GM18870 (cell line): ENCODE data around the gene ZBTB48.

ENCODE experiments used
- ATAC-seq: cut with Tn5 transposase; IDR thresholded peaks from one replicate; pipeline ENCODE4 v1.9.1; 2021; ENCODE audit warnings: moderate library complexity; ENCODE audit not compliant: unreplicated experiment

Gene ZBTB48

DNA sequence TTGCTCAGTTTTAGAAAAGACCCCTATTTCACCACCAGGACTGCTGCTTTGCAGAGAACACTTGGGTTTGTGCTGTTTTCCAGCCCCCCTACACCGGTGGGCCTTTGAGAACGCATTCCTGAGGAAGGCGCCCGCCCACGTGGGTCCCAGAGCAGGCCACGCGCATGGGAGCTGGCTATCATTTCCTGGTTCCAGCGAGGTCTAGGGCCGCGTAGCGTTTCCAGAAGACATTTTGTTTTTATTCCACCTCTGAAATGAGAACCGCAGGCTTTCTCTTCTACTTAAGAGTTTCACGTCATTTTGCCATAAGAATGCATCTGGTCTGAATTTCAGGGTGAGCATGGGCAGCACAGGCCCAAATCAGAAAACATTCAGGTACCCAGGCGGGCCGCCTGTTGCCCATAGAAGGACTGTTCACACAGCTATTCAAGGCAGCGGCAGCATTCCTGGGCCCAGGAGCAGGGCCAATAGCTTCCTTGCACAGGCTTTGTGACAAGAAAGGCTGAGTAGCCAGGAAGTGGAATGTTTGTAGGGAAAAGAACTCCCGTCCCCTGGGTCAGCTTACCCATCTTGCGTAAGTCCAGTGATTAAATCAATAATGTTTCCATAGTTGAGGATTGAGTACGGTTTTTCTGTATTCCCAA is 24.2 kb downstream of the ZBTB48 start:
- no peak for ATAC-seq

DNA sequence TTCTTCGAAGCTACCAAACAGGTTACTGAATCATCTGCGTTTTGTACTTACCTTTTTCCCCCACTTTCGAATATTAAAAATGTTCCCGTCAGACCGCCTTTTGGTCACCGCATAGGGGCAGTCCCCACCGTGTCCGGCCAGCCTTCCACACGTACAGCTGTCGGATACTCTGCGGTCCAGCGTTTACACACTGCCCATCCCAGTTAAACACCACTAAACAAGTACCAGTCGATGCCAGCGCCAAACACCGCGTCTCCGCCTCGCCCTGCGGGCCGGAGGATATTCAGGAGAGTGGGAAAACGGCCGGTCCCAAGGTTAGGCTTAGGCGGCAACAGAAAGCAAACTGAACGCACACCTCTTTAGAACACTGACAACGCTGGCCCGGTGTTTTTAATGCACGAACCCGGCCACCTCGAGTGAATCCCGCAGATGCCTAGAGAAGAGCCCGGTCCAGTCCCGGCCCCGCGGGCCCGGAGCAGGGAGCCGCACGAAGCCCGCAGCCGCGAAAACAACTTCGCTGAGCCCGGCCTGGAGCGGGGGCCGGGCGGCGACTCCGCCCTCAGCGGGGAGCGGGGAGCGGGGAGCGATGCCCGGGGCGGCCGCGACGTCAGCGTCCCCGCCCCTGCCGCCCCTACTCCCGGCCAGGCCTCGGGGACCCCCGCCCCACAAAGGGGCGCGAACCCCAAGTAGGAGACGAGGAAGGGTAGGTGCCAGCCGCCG is 33.0 kb downstream of the ZBTB48 start:
- ATAC-seq: peak; percentile 7

DNA sequence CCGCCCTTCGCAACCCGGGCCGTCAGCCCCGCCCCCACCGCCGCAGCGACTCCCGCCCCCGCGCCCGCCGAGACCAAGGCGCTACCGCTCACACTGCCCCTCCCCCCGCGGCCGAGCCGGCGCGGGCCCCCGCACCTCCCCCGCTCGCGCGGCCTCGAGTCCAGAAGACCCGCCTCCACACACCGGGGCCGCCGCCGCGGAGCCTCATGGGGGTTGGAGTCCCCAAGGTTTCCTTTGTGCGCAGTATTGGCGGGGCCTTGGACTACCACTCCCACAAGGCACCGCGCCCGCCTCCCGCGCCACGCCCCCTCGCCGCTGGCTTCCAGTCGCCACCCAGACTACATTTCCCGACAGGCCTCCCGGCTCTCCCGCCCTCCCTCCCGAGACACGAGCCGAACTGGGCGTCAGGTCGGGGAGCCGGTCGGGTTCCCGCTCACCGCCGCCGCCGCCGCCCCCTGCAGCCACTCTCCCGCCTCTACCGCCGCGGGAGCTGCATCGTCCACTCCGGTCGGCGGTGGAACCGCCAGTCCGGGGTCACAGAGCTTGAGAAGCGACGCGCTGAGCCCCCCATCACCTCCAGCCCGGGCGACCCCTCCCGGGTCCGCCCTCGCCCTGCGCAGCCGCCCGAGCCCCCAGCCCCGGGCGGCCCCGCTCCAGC is 33.7 kb downstream of the ZBTB48 start, which contains the start of gene PHF13:
Gene PHF13 (plus strand): TSS at position 371 of the 658 bp plus-strand sequence. CDS start 336 bp downstream, outside the sequence.
- peak; percentile 81 for ATAC-seq

DNA sequence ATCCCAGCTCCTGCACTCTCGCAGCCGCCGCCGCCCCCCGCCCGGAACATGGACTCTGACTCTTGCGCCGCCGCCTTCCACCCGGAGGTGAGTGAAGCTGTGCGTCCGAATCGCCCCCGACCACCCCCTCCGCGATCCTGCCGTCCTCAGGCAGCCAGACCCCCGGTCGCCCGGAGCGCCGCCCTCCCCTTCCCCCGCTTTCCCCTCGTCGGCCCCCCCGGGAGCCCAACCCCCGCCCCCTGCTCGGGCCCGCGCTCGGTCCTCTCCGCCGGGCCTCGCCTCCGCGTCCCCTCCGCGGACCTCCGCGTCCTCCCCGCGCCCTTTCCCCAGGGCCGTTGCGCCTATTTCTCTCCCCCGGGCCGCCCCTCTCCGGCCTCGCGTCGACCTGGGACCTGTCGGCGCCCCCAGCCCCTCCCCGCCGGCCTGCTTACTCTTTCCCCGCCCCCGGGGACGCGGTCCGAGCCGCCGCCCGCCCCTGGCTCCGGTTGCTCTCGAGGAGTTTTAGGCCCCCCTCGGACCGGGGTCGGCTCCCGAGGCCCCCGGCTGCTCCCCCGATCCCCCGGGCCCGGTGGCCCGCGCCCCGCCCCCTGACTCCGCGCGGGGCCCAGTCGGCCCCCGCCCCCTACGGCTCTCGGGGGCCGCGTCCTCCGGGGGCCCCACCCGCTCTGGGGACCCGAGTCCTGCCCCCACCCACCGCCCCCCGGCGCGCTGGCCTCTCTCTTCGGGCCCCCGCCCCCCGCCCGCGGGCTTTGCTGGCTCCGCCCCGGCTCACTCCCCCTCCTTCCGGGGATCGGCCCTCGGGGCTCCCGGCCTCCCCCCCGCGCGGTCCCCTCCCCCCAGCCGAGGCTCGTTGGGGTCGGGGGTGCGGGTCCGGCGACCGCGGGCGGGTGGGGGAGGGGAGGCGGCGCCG is 34.5 kb downstream of the ZBTB48 start:
- no peak for ATAC-seq

DNA sequence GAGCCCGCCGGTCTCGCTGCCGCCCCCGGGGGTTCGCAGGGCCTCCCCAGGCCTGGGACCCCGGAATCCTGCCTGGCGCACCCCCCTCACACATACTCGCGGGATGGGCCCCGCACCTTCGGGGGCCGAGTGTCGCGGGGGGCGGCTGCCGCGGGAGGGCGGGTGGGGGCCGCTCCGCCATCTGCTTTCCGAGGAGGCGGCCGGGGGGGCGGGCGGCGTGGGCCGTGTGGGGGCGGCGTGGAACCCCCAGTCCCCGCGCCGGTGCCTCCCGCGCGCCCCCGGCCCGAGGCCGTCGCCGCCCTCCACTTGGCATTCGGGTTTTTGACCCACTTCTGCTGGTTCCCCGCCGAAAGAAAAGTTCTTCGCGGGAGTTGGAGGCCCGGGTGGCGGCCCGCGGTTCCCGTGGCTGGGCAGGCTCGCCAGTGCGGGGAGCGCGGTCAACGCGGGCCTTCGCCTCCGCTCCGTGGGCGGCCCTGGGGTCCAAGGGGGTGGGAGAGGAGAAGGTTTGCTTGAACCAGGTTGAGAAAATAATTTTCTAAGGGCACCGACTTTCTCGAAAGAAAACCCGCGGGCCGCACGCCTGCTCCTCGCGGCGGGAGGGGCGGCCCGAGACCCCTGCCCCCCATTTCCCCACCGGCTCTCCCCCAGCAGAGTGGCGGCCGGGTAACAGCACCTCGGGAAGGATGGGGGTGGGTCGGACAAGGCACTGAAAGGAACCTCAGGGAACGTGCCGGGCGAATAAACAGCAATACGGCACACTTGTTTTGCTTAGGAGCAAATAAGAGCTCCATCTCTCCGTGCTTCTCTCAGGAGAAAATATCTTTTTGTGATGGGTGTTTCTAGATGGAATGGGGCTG is 35.4 kb downstream of the ZBTB48 start:
- no peak for ATAC-seq

DNA sequence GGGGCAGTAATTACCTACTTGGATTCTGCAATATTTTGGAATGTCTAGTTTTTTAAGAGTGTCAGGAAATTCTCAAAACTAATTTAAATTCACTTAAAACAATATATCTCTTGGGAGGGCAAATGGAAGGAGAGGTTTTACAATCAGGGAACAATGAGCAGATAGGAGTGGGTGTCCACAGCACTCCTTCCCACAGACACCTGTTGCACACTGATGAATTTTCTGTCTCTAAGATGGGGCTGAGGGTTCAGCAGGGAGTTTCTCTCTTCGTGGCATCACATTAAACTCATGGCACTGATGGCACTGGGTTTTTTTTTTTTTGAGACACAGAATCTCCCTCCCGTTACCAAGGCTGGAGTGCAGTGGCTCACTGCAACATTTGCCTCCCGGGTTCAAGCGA is 39.3 kb downstream of the ZBTB48 start:
- ATAC-seq: no peak

DNA sequence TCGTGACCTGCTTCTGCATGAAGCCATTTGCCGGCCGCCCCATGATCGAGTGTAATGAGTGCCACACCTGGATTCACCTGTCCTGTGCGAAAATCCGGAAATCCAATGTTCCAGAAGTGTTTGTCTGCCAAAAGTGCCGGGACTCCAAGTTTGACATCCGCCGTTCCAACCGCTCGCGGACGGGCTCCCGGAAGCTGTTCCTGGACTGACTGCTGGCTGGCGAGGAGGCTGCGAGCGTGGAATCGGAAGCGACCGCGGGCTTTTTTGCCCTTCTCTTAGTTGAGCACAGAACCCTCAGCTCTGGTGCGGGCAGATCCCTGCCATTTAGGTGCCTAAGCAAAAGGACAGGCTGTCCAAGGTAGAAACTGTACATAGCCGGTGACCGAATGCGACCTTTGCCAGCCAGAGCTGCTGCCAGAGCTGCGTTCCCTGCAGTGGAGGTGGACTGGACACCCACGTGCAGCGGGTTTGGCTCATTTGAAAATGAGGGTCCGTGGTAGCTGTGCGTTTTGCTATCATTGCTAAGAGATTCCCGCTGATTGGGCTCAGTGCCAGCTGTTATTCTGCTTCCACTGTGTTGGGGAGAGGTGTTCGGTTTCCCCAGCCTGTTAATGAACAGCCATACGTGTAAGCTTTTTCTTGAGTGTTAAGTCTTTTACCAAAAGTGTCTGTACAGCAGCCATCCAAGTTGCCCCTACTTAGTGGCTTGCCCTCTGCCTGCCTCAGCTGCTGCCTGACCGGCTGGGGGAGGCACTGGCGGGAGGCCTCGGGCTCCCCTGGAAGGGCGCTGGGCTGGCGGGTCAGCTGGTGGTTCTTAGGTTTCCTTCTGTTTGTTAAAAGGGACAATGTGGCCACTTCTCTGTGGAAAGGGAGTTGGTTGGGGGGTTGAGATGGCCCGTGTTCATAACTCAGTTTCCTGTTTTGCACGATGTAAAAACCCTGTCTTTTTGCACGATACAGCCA is 41.9 kb downstream of the ZBTB48 start:
- no peak for ATAC-seq

DNA sequence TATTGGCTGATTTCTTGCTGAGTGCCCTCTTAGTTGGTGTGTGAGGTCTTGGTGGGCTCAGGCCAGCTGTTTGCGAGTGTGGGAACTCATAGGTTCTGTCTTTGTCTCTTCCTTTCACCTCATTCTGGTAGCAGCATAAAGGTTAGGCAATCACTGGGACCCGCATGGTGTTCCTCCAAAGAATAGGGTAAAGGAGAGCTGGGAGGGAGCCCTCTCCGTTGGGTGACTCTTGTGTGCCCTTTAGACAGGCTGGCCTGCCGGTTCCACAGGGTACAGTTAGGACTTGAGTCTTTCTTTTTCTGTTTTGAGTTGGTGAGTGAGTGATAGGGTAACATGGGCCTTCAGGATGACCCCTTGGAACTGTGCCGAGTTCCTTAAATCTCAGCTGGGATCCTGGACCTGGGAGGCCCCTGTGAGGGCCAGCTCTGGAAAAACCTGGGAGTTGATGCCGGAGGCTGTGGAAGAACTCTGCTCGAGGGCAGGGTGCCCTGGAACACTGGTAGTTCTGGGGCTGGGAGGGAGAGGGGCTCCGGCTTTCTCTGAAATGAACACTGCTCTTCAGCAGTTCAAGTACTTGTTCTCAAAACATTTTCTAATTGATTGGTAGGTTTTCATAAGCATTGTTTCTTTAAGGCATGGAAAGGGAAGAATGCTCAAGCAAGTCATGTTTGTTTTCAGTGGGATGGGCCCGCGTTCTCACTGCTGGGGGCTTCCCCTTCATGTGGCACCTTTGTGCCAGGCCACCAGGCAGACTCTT is 42.8 kb downstream of the ZBTB48 start:
- no peak for ATAC-seq

DNA sequence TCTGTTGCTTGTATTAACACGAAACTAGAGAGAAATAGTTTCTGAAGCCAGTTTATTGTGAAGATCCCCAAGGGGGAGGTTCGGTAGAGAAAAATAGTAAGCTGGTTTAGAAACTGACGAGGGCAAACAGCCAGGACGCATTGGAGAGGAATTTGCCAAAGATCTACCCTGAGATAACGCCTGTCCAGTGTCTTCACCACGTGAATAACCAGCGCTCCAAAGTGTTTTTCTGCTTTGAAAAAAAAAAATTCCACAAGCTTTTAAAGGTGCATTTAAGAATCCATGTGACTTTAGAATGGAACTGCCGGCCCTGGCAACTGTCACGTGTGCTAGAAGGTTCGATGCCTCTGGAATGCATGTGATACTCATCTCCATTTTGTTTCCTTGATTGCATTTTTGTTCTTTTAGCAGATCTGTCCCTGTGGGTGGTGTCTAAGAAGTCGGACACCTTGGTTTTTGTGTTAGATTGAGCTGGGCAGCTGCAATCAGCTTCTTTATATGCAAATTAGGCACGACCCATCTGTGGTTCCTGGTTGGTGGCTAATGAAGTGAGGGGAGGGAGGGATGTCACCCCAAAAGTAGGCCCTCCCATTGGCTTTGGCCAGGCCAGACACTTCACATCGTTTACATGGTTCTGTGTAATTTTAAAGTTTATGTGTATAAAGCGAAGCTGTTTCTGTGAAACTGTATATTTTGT is 43.6 kb downstream of the ZBTB48 start:
- no peak for ATAC-seq

DNA sequence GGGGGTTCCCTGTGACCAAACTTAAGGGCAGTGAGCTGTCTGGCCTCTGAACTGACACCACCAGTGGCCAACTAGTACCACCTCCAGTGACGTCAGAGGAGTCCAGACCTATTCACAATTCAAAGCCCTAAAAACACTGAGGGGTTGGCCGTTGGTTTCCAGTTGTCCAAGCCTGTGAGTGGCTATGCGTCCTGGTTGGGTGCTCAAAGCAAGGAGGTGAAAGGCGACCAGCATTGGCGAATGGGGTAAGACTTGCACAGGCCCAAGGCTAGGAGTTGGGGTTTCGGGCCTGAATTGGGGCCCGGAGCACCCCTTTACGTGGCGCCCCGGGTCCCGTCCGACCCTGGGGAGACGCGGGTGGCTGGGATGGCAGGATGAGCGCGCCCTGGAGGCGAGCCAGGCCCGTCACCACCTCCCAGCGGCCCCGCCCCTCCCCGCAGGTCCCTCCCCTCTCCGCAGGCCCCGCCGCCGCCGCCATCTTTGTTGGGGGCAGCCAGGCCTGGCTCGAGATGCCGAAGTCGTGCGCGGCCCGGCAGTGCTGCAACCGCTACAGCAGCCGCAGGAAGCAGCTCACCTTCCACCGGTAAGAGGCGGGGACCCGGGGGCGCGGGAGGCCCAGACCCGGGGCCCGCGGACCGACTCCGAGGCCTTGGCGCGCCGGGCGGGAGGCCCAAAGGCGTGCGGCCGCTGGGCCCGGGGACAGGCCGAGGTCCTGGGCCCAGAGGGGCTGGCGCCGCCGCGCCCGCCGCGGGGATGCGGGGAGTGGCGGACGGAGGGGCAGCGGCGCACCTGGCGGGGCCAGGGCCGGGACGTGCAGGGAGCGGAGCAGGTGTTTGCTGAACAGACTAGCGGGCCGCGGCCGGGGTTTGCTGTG is 45.2 kb downstream of the ZBTB48 start, which contains the start of gene THAP3:
Gene THAP3 (plus strand): TSS at position 159 of the 874 bp plus-strand sequence. CDS start 351 bp downstream, at position 510.
- ATAC-seq: peak; percentile 42

DNA sequence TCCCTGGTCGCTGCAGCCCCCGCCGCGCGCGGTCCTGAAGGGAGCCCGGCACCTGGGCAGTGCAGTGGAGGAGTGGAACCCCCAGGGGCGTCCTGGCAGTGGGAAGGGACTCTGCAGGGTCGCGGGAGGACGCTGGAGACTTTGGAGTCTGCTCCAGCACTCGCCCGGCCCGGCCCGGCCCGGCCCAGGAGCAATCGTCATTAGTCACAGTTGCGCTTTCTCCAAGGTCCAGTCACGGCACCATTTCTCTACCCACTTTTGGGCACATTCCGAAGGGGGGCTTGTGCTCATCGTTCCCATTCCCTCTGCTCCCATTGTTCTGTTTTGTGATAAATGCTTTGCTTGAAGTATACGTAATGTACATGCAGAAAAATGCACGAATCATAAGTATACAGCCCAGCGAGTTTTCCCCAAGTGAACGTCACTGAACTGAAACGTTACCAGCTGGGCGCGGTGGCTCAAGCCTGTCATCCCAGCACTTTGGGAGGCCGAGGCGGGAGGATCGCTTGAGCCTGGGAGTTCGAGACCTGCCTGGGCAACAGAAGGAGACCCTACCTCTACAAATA is 45.9 kb downstream of the ZBTB48 start:
- ATAC-seq: peak; percentile 8

DNA sequence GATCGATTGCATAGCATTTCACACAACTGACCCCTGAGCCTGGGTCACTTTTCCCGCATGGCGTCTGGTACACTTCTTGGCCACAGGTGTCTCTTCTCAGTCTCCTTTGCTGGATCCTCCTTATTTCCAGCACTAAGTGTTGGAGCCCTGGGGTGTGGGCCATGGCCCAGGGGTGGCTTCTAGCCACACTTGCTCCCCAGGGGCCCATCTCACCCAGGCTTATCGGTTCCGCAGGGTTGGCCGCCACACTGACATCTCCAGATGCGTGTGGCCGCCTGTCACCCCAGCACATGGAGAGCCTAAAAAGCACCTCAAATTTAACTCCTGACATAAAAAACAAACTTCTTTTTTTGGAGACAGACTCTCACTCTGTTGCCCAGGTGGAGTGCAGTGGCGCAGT is 47.2 kb downstream of the ZBTB48 start:
- ATAC-seq: no peak

DNA sequence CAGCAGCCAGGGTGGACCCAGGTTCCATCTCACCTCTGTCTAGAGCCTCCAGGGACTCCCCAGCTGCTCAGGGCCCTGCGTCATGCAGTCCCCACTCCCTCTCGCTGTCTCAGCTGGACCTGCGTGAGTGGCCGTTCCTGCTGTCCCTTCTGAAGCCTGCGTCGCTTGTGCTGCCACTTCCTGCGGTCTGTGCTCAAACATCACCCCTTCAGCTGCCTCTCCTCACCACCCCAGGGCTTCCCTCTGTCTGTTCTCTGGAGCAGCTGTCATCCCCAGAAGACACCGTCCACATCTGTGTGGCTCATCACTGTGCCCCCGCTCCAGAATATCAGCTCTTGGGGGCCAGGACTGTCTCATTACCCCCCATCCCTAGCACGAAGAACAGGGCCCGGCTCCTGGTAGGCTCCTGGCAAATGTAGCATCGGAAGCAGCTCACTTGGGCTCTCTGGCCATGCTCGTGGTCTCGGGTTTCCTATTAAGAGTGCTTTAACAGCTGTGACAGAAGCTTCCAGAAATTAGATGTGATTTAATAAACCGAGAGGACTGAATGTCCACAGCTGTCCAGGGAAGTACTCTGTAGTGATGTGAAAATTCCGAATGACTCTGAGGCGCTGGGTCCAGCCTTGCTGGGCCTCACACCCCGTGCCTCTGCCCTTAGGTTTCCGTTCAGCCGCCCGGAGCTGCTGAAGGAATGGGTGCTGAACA is 48.2 kb downstream of the ZBTB48 start:
- no peak for ATAC-seq

DNA sequence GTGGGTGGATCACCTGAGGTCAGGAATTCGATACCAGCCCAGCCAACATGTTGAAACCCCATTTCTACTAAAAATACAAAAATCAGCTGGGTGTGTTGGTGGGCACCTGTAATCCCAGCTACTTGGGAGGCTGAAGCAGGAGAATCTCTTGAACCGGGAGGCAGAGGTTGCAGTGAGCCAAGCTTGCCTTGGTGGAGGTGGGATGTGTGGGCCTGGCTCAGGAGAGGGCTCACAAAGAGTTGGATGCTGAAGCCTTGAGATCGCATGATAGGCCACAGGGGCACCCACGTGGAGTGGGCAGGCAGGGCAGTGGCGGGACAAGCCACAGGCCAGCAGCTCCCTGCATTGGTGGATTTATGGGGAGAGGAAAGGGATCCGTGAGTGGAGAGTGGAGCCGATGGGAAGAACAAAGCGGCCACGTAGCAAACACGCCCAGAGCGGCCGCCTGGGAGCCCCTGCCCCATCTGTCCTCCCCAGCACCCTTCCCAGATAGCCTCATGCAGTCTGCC is 49.2 kb downstream of the ZBTB48 start:
- ATAC-seq: no peak

DNA sequence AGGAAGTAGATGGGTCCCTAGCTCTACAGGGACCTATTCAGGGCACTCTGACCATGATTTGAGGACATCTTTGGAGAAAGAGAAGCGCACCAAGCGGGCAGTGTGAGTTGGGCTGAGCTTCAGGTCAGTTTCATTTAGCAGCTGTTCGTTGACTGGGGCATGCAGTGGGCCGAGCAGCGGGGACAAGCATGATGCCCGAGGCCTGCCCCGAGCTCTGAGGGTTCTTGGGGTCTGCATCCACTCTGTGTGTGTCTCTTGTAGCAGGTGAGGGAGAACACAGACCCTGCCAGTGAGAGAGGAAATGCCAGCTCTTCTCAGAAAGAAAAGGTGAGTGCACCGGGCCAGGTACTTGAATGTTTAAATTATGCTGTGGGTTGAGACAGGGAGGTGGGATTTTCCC is 50.2 kb downstream of the ZBTB48 start:
- ATAC-seq: no peak
